NOMO-1 treated with dmso at 0.1 percent for 144 hours (cell line): ENCODE measurements around the gene FOXC1.

ENCODE experiments used
- DNase-seq: peaks from one replicate; lab custom pipeline; 2025; ENCODE audit not compliant: unreplicated experiment; lab: John Stamatoyannopoulos, UW

FOXC1 gene

DNA sequence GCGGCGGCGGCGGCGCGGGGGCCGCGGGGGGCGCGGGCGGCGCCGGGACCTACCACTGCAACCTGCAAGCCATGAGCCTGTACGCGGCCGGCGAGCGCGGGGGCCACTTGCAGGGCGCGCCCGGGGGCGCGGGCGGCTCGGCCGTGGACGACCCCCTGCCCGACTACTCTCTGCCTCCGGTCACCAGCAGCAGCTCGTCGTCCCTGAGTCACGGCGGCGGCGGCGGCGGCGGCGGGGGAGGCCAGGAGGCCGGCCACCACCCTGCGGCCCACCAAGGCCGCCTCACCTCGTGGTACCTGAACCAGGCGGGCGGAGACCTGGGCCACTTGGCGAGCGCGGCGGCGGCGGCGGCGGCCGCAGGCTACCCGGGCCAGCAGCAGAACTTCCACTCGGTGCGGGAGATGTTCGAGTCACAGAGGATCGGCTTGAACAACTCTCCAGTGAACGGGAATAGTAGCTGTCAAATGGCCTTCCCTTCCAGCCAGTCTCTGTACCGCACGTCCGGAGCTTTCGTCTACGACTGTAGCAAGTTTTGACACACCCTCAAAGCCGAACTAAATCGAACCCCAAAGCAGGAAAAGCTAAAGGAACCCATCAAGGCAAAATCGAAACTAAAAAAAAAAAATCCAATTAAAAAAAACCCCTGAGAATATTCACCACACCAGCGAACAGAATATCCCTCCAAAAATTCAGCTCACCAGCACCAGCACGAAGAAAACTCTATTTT lies 2.0 kb downstream of the FOXC1 start:
- no peak for DNase-seq

- no peak for DNase-seq
Measured at GRCh38 chr6:1612299-1612973, 2.7 kb downstream of the FOXC1 start.

- no peak for DNase-seq
Measured at GRCh38 chr6:1612974-1613306, 3.2 kb downstream of the FOXC1 start.

DNA sequence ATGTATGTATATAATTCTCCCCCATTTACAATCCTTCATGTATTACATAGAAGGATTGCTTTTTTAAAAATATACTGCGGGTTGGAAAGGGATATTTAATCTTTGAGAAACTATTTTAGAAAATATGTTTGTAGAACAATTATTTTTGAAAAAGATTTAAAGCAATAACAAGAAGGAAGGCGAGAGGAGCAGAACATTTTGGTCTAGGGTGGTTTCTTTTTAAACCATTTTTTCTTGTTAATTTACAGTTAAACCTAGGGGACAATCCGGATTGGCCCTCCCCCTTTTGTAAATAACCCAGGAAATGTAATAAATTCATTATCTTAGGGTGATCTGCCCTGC lies 3.6 kb downstream of the FOXC1 start:
- DNase-seq: no peak

DNA sequence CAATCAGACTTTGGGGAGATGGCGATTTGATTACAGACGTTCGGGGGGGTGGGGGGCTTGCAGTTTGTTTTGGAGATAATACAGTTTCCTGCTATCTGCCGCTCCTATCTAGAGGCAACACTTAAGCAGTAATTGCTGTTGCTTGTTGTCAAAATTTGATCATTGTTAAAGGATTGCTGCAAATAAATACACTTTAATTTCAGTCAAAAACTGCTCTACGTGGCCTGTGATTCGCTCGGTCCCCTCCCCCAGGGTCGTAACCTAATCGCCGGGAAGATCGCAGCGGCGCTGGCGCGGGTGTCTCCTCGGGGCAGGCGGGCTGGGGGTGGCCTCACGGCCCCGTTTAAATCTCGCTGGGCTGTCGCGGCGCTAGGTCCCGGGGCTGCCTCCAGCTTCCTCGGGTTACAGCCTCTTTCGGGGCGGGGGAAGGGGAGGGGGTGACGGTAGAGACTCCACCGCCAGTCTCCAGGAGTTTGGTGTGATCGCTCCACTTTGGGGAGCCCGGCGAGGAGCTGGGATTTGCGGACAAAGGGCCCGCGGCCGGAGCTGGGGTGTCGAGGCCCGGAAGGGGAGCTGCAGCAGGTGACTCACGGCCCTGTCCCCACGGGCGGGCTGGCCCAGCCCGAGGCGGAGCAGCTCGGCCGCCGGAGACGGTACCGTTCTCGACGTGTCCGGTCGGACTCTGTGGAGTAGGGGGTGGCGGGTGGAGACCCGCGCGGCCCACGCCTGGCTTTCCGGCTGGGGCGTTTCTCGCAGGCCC lies 4.2 kb downstream of the FOXC1 start:
- no peak for DNase-seq

DNA sequence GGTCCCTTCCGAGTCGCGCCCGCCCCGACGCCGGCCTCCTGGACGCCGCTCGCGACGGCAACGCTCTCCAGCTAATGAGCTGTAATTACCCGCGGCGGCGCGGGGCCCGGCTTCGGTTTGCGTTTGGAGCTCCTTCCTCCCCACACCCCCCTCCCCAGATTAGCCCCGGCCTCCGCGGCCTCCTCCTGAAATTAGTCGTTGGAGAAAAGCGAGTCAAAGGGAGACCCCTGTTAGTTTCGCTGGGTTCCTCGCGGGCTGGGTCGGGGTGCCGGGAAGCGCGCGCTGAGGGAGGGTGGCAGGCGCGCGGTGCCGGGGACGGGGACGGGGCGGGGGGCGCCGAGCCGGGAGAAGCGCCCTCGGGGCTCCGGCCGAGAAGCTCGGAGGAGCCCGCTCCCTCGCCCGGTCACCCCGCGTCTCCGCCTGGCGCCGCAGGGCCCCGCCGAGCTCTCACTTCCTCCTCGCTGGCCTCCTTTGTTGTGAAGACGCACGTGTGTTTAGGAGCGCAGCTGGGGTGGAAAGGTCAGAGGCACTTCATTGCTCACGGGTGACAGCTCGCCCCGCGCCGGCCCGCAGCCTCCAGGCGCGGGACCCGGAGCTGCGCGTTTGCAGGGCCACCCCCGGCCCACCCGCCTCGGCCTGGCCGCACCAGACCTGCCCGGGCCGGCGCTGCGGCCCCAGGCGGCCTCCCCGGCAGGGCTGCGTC lies 4.9 kb downstream of the FOXC1 start:
- DNase-seq: no peak

DNA sequence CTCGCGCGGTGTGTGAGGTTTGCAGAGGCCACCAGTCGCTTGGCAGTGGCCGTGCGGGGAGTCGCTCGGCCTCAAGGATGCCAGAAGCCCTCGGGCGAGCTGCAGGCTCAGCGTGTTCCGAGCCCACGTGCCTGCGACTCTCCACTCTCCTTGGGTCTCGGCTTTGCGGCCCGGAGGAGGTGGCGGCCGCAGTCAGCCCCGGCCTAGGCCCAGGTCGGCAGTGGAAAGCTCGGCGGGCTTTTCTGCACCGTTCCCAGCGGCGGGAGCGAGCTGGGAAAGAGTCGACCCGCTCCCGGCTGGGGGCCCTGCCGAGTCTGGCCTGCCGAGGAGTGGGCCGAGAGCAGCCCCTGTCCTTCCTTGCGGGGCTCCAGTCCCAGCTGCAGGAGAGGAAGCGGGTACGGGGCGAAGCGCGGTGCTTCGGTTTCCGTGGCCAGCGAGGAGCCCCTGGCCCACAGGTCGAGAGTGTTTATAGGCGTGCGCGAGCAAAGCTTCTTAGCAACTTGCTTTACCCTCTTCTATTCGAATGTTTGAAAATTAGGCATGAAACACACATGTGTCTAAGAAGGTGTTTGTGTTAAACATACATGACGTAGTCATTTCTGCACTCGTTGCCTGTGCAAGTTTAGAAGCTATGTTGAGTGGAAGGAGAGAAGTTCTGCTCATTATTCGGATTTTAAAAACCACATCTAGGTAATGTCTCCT lies 5.6 kb downstream of the FOXC1 start:
- DNase-seq: no peak

DNA sequence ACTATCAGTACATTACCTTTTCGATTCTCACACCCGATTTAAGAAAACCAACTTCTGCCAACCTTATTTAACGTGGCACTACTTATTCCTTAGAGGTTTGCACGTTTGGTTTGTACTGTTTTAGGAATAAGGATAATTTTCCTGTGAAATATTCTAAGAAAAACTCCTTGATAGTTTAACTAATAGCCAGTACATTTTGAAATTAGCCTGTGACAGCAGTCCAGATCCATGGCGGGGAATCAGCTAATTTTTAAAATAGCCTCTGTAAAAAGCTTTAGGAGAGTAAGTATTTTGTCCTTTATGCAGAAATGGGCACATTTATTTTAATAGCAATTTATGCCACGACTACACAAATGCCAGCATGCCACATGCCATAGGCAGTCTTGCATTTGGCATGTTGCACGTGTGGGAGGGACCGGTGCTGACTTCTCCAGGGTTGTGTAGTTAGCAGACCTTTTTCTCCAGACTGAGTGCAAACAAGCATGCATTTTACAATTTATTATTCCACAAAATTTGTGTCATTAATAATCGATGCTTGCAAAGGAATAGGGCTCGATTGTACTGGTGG lies 6.2 kb downstream of the FOXC1 start:
- no peak for DNase-seq

DNA sequence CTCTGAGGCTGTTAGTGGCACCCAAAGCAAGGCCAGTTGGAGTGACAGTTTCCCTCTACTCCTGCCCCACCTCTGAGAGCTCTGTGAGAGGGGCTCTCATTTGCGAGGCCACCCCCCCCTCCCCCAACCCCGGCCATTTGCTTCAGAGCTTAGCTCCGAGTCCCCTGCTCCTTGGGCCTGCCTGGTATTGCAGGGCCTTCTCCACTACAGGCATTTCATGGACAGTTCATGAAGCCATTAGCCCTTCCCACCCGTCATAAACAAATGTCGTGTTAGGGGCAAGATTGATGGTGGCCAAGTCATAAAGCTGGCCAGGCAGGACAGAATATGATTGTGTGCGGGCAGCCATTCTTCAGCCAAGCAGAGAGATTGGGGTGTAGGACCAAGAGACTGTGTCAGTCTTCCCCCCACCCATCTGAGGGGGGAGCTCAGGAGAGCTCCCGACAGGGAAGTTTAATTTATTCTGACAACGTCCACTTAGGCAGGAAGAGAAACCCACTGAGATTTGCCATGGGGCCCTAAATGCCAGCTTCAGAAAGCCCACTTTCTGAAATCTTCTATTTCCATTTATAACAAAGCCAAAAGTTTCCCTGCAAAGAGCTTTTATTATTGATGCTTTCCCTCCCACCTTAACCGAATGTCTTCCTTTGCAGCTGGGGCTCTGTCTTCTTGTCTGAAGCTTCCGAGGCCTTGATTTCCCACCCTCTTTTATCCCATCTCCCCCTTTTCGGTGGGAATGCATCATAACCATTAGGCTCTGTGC lies 7.2 kb downstream of the FOXC1 start:
- no peak for DNase-seq

- no peak for DNase-seq
Measured at GRCh38 chr6:1617466-1618310, 8.0 kb downstream of the FOXC1 start.

DNA sequence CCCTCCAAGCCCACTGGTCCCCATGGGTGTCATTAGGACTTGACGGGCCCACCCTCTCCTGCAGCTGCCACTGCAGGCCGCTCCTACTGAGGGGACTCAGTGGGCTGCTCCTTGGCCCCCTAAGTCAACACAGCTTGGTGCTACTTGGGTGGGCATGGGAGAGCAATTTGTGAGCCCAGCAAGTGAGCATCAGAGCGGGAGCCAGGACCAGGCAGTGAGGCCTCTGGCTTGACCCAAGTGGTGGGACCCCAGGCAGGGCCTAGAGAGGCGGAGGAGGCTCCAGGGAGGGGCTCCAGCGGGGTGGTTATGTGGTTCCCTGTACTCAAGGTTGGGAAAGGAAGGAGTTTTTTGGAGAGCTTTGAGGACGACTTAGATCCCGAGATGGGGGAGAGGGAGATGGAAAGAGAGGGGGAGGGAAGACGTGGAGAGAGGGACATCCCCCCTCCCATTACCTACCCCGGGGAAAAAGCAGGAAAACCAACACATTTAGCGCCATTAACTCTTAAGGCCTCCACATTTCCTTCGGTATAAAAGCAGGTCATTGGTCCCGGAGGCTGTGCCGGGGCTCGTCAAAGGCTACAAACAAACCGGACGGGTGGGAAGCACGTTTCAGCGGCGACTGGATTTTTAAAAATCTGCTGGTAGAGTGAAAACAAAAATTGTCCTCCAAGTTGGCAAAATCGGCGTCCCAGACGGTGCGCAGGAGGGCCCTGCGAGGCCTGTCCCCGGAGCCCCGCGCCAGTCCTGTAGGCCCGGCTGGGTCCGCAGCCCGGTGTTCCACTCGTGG lies 8.8 kb downstream of the FOXC1 start:
- DNase-seq: no peak

GRCh38 chr6:1619098-1619672 lies 9.5 kb downstream of the FOXC1 start:
- no peak for DNase-seq

DNA sequence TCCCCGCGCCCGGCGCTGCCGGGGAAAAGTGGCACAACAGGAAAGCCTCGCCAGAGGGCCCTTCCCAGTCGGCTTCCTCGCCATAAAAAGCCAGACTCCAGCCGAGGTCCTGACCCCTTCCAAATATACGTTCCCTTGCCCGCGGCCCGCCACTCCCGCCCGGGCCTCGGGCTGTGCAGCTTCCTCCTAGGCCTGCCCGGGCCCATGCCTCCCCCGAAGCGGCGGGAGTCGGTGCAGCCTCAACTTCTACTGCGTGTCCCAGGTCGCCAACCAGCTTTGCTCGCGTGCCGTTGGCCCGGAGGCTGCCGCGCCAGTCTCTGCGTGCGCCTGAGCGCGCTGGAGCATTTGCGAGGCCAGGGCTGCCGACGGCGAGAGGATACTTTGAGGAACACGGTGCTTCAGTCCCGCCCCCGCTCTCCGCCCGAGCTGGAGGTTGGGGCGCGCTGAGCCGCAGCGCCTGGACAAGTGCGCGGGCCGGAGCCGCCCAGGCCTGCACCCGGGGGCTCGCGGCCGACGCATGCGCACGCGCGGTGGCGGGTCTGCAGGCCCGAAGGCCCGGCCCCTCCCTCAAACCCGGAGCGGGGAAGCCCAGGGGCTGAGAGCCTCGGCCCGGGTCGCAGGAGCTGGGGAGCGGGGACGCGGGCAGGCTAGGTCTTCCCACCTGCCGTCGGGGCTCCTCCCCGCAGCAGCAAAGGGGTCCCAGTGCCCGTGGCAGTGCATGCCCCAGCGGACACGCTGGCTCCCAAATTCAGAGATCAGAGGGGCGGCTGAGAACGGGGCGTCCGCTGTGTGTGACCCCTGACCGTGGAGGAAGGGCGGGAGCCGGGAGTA lies 10.2 kb downstream of the FOXC1 start:
- no peak for DNase-seq

- no peak for DNase-seq
Measured at GRCh38 chr6:1620504-1621069, 10.9 kb downstream of the FOXC1 start.

GRCh38 chr6:1621070-1621701 lies 11.5 kb downstream of the FOXC1 start:
- DNase-seq: no peak

DNA sequence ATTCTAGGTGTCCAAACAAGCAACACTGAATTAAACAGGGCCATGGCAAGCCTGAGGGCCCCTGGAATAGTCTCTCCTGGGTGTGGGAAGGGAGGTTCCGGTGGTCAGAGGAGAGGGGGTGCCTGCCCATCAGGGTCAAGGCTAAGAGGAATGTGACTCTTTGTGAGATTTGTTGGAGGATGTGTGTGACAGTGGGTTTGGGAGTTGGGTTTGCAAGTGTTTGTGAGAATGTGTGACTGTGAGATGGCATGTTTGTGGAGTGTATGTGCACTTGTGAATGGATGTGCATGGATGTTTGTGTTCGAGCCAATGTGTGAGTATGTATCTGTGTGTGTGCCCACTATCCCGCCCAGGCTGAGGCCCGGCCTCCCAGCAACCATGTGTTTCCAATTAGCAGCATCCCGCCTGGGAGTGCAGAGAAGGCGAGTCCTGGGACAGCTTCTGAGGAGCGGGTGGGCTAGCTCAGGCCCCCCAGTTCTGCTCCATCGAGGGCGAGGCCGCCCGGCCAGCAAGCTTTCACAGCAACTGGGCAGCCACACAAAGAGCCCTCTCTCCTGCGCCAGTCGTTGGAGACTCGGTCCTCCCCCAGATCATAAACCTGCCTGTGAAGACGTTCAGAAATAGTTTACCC lies 12.6 kb downstream of the FOXC1 start:
- DNase-seq: no peak
